ENCODE measurements around the gene EIF2S1.

- no peak for TF ChIP-seq CTCF (conservative IDR thresholded peaks at IDR 0.05; ENCODE audit: low read depth, low read length)
- TF ChIP-seq EZH2 (IDR thresholded peaks at IDR 0.05; ENCODE audit: low read length, unreplicated experiment) = no peak
- no peak for TF ChIP-seq EZH2phosphoT487 (IDR thresholded peaks at IDR 0.05; ENCODE audit: borderline replicate concordance, low read length)
These were observed 25.0 kb downstream of the EIF2S1 start for GRCh38 chr14:67385120-67385519.
